Suprapubic skin (tissue), 3 donors: ENCODE measurements around the gene RNASEL.

Experiments
- CTCF ChIP-seq, 2 donors: fragments of 200-600 bp in 1 of 2; fragments of 450-650 bp in 1 of 2; sonication (generic) in 1 of 2; IDR thresholded peaks; one replicate each; pipeline ENCODE4 v1.5.1; 2016 to 2019; ENCODE audit warnings: antibody characterized with exemption in 2 of 2, mild to moderate bottlenecking in 1 of 2, moderate library complexity in 1 of 2
- POLR2A ChIP-seq, 2 donors: fragments of 450-650 bp; IDR thresholded peaks; one replicate each; pipeline ENCODE4 v1.6.1; 2017; ENCODE audit warnings: antibody characterized with exemption in 2 of 2, mild to moderate bottlenecking in 2 of 2, moderate library complexity in 2 of 2

GRCh38 chr1:182549346-182549745 is 39.7 kb downstream of the RNASEL start:
- TF ChIP-seq CTCF (IDR thresholded peaks at IDR 0.05) (no peak), POLR2A (IDR thresholded peaks at IDR 0.05) (no peak)
